HG03108 (cell line): Measurements from ENCODE around the gene CDC42EP3.

ENCODE experiments used
- ATAC-seq: cut with Tn5 transposase; IDR thresholded peaks from one replicate; pipeline ENCODE4 v1.9.1; 2021; ENCODE audit warnings: moderate library complexity; ENCODE audit not compliant: unreplicated experiment

Gene CDC42EP3

DNA sequence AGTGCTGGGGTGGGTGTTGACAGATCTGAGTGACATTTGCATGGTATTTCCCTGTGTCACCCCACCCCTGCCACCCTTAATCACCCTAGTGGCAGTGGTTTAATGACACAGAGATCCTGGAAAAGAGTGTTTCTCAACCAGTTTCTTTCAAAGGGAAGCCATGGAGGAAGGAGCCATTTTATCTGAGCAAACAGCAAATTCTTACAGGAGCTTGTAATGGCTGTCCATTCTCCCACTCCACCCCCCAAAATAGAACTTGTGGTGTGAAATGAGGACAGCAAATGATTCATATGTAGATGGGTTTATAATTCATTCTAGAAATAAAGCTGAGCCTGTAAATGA, 51.5 kb downstream of the CDC42EP3 start:
- no peak for ATAC-seq

- no peak for ATAC-seq
Measured at GRCh38 chr2:37619230-37619958, 52.0 kb downstream of the CDC42EP3 start.

DNA sequence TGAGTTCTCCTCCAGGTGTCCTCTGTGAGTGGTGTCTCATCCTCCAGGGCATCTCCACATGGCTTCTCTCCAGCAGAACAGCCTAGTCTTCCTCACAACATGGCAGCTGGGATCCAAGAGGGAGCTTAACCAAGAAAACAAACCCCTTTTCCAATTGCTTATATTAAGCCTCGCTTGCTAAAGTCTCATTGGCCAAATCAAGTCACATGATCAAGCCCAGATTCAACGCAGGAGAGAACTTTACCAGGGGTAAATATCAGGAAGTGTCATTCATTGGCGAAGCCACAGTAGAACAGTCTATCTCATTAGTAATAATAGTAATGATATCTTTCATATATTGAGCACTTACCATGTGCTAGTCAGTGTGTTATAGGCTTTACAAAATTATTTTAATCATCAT, 53.1 kb downstream of the CDC42EP3 start:
- no peak for ATAC-seq

DNA sequence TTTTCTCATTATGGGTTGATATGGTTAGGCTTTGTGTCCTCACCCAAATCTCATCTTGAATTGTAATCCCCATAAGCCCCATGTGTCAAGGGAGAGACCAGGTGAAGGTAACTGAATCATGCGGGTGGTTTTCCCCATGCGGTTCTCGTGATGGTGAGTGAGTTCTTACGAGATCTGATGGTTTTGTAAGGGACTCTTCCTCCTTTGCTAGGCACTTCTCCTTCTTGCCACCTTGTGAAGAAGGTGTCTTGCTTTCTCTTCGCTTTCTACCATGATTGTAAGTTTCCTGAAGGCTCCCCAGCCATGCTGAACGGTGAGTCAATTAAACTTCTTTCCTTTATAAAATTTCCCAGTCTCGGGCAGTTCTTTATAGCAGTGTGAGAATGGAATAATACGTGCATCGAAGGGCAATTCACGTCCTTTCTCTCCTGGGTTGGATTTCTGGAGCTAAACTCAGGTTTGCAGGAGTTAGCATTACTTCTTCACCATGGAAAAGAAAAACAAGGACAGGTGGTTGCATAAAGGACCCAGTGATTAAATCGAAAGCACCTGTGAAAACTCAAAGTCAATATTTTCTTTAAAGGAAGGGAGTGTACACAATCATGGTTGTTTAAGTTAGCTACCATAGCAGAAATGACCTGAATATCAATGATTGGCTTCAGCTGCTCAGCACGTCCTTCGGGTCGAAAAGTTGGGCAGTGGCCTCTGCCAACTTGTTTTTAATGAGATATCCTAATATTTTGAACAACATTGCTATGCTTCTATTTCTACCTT, 54.1 kb downstream of the CDC42EP3 start:
- ATAC-seq, result no peak

DNA sequence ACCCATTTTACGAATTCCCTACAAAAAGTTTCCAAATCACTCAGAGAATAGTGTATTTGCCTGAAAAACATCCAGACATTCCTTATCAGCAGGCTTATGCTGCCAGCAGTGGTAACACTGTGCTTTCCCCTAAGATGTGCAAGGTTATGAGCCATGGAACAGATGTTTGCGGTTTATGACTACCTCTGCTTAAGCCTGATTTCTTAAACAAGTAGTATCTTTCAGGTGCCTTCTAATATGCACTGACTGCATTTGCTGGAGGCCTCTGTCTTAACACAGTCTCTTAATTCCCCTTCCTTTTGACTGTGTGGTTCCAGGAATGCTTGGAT, 54.8 kb downstream of the CDC42EP3 start:
- ATAC-seq, result peak; percentile 59

DNA sequence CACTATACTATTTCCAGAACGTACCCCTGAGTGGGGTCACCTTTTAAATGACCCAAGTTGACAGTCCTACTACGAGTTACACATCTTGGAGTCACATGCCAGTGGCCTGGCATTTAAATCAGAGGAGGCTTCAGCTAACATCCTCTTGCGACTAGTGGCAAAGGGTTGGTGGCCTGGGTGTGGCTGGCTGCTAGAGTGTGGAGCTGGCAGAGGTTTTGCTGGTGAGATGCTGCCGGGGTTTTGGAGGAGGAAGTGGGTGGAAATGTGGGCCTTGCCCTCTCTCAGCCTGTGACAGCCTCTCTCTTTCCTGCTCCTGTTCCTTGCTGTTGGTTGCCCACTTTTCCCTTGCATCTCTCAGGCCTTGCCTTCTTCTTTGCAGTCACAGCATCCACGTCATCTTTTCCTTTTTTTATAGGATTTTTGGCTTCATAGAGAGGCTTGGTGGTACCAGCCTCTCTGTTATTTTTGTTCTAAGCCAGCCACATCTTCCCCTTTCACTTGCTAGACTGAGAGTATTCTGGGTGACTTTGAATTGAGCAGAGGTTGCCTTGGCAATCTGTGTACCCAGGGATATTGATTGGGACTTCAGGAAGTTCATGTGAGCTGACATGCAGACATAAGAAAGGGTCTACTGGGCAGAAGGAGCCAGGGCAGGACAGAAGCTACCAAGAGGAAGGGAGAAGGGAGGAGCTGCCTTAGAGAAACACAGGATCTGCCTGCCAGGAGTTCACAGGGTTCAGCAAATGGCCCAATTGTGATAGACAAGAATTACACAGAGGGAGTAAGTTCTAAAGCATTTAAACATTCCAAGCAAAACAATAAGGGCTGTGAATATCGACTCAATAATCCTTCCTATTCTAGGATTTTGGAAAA, 55.4 kb downstream of the CDC42EP3 start:
- ATAC-seq, result peak; percentile 35

DNA sequence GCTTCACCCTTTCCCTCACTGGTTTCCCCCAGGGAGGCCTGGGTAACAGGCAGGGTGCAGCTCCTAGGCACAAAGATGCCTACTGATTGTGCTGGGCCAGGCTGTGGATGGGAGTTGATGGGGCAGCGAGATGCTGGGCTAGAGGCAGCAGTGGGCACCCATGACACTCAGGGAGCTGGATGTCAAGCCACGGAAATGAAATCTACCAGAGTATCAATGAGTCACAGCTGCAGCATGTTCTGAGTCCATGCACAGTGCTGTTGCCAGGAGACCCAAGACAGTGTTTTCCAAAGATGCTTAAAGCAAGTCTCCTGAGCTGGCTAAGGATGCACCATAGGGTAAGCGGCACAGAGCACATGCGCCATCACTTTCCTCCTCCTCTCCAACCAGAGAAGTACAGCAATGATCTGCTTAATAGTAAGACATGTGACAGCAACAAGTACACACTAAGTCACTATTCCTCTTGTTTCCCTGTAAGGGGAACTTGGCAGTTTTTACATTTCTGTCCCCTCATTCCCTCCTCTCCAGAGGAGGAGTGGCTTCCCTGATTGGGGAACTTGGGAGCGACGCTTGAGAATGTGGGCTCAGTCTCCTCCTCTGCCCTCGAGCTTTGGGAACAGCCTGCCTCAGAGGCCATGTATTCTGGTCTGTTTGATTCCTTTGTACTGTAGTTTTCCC, 57.2 kb downstream of the CDC42EP3 start:
- no peak for ATAC-seq

- no peak for ATAC-seq
Measured at GRCh38 chr2:37612382-37612781, 59.1 kb downstream of the CDC42EP3 start.

DNA sequence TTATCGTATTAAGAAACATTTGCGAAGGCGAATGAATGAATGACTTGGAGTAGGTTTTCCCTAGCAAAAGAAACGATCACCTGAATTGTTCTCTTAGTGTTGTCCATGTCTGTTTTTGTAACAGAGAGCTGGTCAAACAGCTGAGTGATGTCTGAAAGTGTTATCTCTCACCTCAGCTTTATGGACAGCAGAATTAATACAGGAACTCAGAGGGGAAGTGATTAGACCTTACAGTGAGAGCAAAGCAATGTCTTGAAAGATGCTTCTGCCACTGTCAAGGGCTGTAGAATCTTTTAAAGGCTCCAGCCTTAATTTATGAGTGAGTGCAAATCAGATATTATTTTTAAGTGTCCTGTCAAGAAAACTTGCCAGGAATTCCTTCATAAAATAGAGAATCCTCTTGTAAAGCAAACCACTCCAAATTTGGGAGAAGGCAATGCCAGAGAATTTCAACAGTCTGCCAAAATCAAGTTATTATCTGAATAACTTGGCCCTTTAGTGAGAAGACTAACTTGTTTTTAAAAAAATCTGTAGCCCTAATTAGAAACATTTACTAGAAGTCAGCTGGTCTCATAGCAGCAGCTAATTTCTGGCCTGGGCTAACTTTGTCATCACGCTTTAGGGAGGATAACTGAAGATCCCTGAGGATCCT, 60.7 kb downstream of the CDC42EP3 start:
- no peak for ATAC-seq

DNA sequence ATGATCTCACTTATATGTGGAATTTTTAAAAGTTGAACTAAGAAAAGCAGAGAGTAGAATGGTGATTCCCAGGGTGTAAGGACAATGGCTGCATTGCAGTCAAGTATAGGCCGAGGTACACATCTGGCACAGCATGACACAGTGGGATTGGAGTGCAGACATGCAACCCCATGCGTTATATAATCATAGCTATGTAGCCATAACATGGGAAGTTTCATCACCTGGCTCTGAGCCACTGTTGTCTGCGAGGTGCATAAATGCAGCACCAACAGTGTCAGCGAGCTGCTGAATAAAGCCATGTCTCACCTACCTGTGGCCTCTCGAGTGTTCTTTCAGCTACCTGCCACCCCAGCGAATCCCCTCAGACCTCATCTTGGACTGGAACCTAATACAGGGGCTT, 61.7 kb downstream of the CDC42EP3 start:
- no peak for ATAC-seq

DNA sequence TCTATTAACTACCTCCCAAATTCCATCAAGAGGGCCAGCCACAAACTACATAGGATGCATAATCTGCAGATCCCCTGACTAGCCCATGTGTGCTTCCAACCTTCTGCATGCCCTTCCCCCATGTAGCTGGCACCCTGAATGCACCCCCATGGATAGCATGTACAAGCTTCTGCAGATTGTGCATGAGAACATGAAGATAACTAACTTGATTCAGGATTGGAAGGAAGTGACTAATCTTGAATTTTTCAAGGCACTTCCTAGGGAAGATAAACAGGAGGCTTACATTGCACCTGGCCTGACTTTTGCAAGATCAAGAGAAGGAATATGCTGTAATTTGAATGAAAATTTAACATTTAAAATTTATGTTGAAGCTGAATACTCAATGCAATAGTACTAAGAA, 66.7 kb downstream of the CDC42EP3 start:
- ATAC-seq, result no peak

DNA sequence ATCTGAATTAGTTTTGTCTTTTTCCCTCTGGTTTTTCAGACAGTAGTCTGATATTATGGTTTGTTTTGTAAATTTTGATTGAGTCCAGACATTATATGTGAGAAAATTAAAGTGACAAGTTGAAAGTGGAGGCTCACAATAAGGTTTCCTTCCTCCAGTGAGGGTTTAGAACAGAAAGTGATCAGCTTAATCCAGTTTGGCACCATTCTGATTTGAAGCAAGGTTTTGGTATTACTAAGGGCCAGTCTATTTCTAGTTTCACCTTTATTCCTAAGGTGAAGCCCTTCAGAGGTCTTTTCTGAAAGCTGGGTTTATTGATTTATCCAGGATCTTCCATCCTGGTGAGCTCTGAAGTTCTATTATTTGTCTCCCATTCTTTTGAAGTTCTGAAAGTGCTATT, 68.7 kb downstream of the CDC42EP3 start:
- ATAC-seq, result no peak

DNA sequence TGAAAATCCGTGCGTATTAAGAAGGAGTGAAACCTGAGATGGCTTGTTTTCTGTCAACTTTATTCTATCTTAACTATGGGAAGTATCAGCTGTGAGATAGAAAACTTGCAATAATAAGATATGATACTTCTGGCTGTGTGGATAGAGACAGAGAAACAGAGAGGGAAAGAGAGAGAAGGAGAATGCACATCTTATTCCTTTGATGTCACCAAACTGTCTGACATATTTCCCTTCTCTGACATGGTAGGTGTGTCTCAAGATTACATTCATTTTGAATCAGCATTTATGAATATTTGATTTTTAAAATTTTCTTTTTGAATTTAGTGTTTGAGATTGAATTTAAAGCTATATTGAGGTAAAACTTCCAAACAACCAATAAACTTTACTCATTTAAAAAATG, 69.4 kb downstream of the CDC42EP3 start:
- no peak for ATAC-seq

- no peak for ATAC-seq
Measured at GRCh38 chr2:37601569-37601968, 69.9 kb downstream of the CDC42EP3 start.

- ATAC-seq, result no peak
Measured at GRCh38 chr2:37600735-37601134, 70.7 kb downstream of the CDC42EP3 start.

DNA sequence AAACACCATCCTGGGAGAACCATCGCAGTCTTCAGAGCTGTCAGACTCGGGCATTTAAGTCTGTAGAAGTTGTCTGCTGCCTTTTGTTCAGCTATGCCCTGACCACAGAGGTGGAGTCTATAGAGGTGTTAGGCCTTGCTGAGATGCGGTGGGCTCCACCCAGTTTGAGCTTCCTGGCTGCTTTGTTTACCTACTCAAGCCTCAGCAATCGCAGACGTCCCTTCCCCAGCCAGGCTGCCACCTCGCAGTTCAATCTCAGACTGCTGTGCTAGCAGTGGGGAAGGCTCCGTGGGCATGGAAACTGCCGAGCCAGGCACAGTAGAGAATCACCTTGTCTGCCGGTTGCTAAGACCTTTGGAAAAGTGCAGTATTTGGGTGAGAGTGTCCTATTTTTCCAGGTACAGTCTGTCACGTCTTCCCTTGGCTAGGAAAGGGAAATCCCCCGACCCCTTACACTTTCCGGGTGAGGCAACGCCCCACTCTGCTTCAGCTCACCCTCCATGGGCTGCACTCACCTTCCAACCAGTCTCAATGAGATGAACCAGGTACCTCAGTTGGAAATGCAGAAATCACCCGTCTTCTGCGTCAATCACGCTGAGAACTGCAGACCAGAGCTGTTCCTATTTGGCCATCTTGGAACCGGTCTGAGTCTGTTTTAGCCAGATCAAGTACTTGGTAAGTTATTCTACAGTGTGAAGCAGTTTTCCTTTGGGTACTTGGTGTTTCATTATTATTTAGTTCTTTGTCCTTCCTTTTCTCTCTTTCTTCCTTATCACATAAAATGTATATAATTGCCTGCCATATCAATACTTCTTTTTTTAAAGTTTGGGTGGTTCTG, 71.5 kb downstream of the CDC42EP3 start:
- ATAC-seq, result no peak

- no peak for ATAC-seq
Measured at GRCh38 chr2:37593694-37594093, 77.7 kb downstream of the CDC42EP3 start.

- no peak for ATAC-seq
Measured at GRCh38 chr2:37593024-37593423, 78.4 kb downstream of the CDC42EP3 start.
